ENCODE results near the gene GZMH.

The GZMH gene

DNA sequence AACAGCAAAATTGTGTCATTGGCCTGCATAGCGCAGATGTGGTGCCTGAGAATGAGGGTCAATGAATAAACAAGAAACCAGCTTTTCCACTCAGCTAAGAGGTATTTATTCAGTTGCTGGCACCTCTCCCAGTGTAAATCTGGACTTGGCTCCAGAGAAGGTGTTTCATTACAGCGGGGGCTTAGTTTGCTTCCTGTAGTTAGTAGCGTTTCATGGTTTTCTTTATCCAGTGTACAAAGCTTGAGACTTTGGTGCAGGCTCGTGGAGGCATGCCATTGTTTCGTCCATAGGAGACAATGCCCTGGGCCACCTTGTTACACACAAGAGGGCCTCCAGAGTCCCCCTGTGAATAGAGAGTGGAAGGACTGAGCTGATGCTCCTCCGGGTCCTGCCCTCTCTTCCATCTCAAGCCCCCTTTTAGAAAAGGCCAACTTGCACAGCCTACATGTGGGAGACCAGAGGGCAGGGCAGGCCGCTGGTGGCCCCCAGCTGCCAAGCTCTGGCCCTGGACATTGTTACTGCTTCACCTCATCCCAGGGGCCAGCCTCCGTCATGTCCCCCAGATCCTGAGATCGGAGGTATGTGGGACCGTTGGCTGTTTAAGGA, 21.5 kb upstream of the GZMH start:
- no peak for TF ChIP-seq Cebpa-rat (IDR thresholded peaks at IDR 0.05)
- Histone ChIP-seq H3K27ac (no peak overlapping the region), H3K4me2 (no peak overlapping the region), H3K9me3 (replicated peaks in 1 of 11) (no peaks in the 10 kb centered on the region), H3K4me3 (no peak overlapping the region), H3K4me1 (peaks cover 0 to 4% (median 0%) of the 10 kb centered on the region in 10 experiments; a peak in 1 of 20 replicates), H3K36me3 (no peaks in the 10 kb centered on the region), H3K27me3 (no peaks in the 10 kb centered on the region), H3K9ac (no peak overlapping the region), H4K20me1 (no peaks in the 10 kb centered on the region)

DNA sequence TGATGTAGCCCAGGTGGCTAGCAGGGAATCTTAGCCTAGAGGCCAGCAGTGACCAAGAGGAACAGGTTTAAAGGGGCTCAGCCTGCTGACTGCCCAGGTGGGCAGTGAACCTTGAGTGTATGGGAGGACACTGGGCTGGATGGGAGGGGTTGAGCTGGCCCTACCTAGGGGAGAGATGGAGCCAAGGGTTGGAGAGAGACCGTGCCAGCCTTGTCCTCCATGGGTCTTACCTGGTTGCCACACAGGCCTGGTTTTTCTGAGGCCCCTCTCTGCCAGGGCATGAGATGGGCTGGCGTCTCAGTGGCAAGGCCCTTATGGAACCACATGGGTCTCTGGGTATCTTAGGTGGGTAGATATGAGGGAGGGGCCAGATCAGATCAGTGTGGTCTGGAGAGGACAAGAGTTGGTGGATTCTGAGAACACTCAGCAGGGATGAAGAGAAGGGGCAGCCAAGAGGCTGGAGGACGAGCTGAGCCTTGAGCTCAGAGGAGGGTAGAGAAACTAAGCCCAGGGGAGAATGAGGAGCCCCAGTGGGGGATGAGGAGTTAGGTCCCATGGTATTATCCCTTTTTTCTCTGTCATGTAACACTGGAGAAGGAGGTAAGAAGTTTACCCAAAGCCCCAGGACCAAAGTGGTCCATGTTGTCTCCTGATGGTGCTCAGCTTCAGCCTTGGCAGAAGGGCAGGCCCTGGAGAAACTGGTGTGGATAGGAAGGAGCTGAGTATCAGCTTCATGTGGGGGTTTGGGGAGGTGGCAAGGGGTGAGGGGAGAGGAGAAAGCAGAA, 20.8 kb upstream of the GZMH start:
- Histone ChIP-seq H3K4me3 (no peak overlapping the region), H3K4me1 (peaks cover 0 to 4% (median 0%) of the 10 kb centered on the region in 10 experiments; a peak in 1 of 20 replicates), H3K9me3 (replicated peaks in 1 of 11) (no peaks in the 10 kb centered on the region), H3K9ac (no peak overlapping the region), H4K20me1 (no peaks in the 10 kb centered on the region), H3K36me3 (no peaks in the 10 kb centered on the region), H3K27me3 (no peaks in the 10 kb centered on the region), H3K27ac (no peak overlapping the region), H3K4me2 (no peak overlapping the region)
- TF ChIP-seq Cebpa-rat (IDR thresholded peaks at IDR 0.05), result no peak

DNA sequence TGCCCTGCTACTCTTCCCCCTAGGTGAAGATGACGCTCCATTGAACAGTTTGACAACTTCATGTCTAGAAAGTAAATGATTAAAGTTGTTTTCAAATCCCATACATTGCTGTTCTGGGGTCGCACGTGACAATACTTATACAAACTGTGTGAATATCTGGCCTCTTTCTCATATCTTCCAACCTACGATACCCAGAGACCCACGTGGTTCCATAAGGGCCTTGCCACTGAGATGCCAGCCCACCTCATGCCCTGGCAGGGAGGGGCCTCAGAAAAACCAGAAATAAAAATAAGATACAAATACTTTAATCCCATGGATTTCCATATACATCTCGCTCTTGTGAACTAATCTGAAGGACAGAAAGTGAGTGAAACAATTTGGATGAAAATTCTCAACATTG, 20.0 kb upstream of the GZMH start:
- Histone ChIP-seq H3K27me3 (no peaks in the 10 kb centered on the region), H3K36me3 (no peaks in the 10 kb centered on the region), H3K9ac (no peak overlapping the region), H3K4me2 (no peak overlapping the region), H3K4me3 (no peak overlapping the region), H3K9me3 (replicated peaks in 1 of 11) (no peaks in the 10 kb centered on the region), H3K4me1 (peaks cover 0 to 4% (median 0%) of the 10 kb centered on the region in 10 experiments; a peak in 1 of 20 replicates), H3K27ac (no peak overlapping the region), H4K20me1 (no peaks in the 10 kb centered on the region)
- no peak for TF ChIP-seq Cebpa-rat (IDR thresholded peaks at IDR 0.05)

DNA sequence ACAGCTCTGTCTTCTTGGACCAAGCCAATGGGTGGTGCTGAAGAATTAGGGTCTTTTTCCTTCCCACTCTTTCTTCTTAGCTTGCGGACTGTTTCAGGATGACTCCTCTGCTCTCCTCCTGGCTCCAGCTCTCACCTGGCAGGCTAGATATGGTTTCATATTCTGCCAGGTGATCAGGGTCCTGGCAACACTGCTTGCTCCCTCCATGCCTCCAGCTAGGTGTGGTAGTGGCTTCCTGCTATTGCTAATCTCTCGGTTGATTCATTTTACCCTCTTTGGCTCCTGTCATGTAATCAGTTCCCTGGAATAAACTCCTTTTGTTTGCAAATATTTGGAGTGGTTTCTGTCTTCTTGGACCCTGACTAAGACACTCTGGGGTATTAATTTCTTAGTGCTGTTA, 4.3 kb upstream of the GZMH start:
- no peak overlapping the region for H3K9ac ChIP-seq
- no peak for TF ChIP-seq Cebpa-rat (IDR thresholded peaks at IDR 0.05)
- H3K36me3 ChIP-seq, result no peaks in the 10 kb centered on the region
- H3K9me3 ChIP-seq (replicated peaks in 1 of 11), result peaks cover 0 to 6% (median 5%) of the 10 kb centered on the region in 11 experiments; a peak in 7 of 22 replicates
- no peak overlapping the region for H3K4me2 ChIP-seq
- H3K27ac ChIP-seq, result no peak overlapping the region
- no peak overlapping the region for H3K4me3 ChIP-seq
- peaks cover 0 to 4% (median 0%) of the 10 kb centered on the region in 10 experiments; a peak in 1 of 20 replicates for H3K4me1 ChIP-seq
- no peaks in the 10 kb centered on the region for H3K27me3 ChIP-seq
- H4K20me1 ChIP-seq, result no peaks in the 10 kb centered on the region

DNA sequence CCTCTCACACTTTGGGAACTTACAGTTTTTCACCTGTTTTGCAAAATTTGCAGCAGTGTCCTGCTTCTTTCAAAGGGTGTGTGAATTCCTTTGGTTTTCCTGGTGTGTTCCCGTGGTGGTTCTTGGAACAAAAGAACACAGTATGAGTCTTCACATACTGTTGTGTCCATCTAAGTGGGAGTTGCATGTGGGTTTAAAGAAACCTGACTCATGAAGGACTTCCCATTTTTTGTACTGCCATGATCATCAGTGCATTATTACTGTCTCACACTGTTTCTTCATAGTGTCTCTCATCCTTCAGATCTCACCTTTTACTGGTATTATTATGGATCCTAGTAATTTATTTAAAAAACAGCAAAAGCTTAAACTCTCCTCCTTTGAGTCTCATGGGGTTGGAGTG, 3.8 kb upstream of the GZMH start:
- peaks cover 0 to 1% (median 0%) of the 10 kb centered on the region in 11 experiments; a peak in 3 of 22 replicates for H3K9me3 ChIP-seq (replicated peaks in 1 of 11)
- H3K9ac ChIP-seq, result no peak overlapping the region
- H3K4me3 ChIP-seq, result no peak overlapping the region
- H3K4me2 ChIP-seq, result no peak overlapping the region
- H3K4me1 ChIP-seq, result peaks cover 0 to 4% (median 0%) of the 10 kb centered on the region in 10 experiments; a peak in 2 of 20 replicates
- no peak overlapping the region for H3K27ac ChIP-seq
- H3K27me3 ChIP-seq, result no peaks in the 10 kb centered on the region
- no peak for TF ChIP-seq Cebpa-rat (IDR thresholded peaks at IDR 0.05)
- H4K20me1 ChIP-seq, result no peaks in the 10 kb centered on the region
- no peaks in the 10 kb centered on the region for H3K36me3 ChIP-seq

DNA sequence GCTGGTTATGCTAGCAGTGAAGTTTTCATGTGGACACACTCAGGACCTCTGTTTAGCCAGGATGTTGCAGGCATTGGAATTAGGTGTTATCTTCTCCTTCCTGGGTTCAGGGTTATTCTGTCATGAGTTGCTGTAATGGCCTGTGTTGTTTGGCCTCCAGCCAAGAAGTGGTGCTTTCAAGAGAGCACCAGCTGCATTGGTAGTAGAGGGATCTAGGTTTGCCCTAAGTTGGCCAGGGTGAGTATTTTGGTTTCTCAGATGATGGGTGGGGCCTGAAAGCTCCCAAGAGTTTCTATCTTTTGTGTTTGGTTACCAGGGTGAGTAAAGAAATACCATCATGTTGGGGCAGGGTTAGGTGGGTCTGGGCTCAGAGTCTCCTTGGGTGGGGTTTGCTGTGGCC, 2.7 kb upstream of the GZMH start:
- H4K20me1 ChIP-seq, result no peaks in the 10 kb centered on the region
- no peak overlapping the region for H3K4me2 ChIP-seq
- no peak overlapping the region for H3K9ac ChIP-seq
- H3K4me1 ChIP-seq, result peaks cover 1 to 13% (median 9%) of the 10 kb centered on the region in 10 experiments; a peak in 14 of 20 replicates
- H3K9me3 ChIP-seq (replicated peaks in 1 of 11), result no peaks in the 10 kb centered on the region; a peak in 1 of 22 replicates
- H3K4me3 ChIP-seq, result no peak overlapping the region
- no peak for TF ChIP-seq Cebpa-rat (IDR thresholded peaks at IDR 0.05)
- no peaks in the 10 kb centered on the region for H3K36me3 ChIP-seq
- no peak overlapping the region for H3K27ac ChIP-seq
- H3K27me3 ChIP-seq, result no peaks in the 10 kb centered on the region

DNA sequence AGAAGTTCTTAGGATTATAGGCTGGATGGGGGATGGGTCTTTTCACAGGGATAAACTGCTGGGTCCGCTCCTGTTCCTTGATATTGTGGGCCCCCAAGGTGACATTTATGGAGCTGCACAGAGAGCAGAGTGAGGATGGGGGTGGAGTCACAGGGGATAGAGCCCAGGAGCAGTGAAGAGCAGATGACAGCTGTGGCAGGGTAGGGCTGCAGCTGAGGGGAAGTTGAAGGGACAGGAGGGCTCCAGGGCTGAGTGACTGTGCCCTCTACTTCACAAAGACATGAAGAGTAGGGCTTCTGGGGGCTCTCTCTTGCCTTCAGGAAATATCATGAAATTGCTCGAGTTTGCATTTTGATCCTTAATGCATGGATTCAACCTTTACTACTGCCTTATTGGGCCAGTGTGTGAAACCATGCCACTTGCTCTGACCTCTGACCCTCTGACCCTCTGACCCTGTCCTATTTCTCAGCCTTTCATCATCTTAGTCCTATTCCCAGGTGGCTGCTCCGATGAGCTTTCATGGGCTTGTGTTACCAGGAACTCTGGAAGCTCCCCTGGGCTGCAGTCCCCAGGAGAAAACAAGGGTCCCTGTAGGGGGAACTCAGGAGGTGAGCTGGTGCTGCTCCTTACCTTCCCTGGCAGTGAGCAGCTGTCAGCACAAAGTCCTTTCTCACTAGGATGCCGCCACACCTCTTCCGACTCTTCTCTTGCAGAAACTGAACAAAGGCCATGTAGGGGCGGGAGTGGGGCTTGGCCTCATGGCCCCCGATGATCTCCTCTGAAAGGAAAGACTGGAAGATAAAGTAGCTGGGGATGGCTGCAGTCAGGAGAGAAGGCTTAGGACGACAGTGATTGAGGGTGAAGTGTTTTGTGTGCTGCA, 1.6 kb downstream of the GZMH start:
- Histone ChIP-seq H3K27me3 (no peaks in the 10 kb centered on the region), H3K9me3 (replicated peaks in 1 of 11) (peaks cover 0 to 4% (median 0%) of the 10 kb centered on the region in 11 experiments; a peak in 1 of 22 replicates), H3K4me1 (peaks cover 6 to 21% (median 15%) of the 10 kb centered on the region in 10 experiments; a peak in 16 of 20 replicates), H3K4me3 (no peak overlapping the region), H3K9ac (no peak overlapping the region), H3K36me3 (no peaks in the 10 kb centered on the region), H3K4me2 (peak overlapping the region in 7 of 11 experiments; percentile 14 to 38 (median 32); a peak in 6 of 22 replicates), H4K20me1 (no peaks in the 10 kb centered on the region), H3K27ac (no peak overlapping the region)
- TF ChIP-seq Cebpa-rat (IDR thresholded peaks at IDR 0.05), result no peak

DNA sequence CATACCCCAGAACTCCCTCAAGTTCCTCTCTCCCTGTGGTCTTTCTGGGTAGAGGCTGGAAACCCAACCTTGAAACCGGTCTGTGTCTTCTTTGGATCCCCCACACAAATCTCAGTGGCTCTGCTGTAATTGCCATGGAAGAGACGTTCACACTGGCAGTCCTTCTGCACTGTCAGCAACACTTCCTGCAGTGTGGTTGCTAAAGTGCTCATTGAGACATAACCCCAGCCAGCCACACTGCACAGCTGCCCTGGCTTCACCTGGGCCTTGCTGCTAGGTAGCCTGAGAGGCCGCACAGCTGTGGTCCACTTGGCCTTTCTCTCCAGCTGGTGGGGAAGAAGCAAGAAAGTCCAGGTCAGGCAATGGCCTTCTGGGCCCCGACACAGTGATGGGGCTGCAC, 2.4 kb downstream of the GZMH start:
- Histone ChIP-seq H3K9ac (no peak overlapping the region), H3K27me3 (no peaks in the 10 kb centered on the region), H3K4me1 (peaks cover 6 to 21% (median 15%) of the 10 kb centered on the region in 10 experiments; a peak in 16 of 20 replicates), H3K4me2 (peak overlapping the region in 9 of 11 experiments; percentile 10 to 38 (median 25); a peak in 10 of 22 replicates), H3K9me3 (replicated peaks in 1 of 11) (peaks cover 2 to 8% (median 4%) of the 10 kb centered on the region in 11 experiments; a peak in 17 of 22 replicates), H4K20me1 (no peaks in the 10 kb centered on the region), H3K4me3 (no peak overlapping the region), H3K36me3 (no peaks in the 10 kb centered on the region), H3K27ac (peak overlapping the region in 3 of 11 experiments; percentile 2 to 22 (median 6); a peak in 1 of 22 replicates)
- TF ChIP-seq Cebpa-rat (IDR thresholded peaks at IDR 0.05), result no peak

All from BLaER1 treated with 17β-estradiol and CSF1 and Interleukin-3, amounts not matched to agents 10 nM and 100 nM (cell line).